GM20000 (cell line): ENCODE measurements around the gene FBXW4.

ENCODE experiments used
- DNase-seq: peaks from one replicate; pipeline ENCODE4 v3.0.0; 2012; ENCODE audit warnings: low spot score
- TF ChIP-seq, protein P1 (sequence below): IDR thresholded peaks from 2 replicates; pipeline ENCODE4 v1.5.1; 2012; ENCODE audit warnings: mild to moderate bottlenecking, control low read depth; ENCODE audit errors: extremely low read depth, missing control alignments

Gene FBXW4

DNA sequence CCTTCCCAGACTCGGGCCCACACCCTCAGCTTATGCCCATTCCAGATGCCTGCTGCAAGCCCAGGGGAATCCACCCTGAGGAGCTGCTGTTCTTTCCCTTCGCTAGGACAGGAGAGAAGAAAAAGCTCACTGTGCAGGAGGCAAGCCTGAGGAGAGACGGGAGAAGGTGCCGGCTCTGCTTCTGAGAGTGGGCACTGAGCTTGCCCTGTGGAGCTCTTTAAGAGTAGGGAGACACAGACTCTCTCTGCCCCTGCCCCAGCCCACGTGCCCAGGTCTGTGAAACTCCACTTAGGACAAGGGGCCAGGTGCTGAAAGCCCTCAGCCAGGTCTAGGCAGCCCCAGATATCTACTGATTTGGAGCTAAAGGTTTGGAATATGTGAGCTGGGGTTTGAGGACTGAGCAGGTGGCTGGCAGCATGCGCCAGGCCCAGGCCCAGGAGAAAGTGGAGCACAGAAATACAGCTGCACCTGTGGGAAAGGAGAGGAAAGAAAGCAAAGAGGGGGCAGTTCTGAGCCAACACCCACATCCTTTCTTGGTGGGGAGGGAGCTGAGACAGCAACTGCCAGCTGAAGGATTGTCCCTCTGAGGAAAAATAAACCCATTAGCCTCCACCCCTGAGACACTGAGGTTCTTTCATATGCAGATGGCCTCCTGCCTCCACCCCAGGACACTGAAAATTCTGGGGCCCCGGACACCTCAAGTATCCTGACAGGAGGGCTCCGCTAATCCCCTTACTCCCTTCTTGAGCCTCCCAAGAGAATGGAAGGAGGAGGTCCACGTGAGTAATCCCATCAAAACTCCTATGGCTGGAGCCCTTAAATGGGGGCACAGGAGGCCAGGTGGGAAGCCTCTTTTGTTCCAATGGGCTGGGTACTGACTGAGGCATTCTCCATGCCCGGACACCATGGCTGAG lies 114.2 kb downstream of the FBXW4 start:
- TF ChIP-seq, protein P1, sequence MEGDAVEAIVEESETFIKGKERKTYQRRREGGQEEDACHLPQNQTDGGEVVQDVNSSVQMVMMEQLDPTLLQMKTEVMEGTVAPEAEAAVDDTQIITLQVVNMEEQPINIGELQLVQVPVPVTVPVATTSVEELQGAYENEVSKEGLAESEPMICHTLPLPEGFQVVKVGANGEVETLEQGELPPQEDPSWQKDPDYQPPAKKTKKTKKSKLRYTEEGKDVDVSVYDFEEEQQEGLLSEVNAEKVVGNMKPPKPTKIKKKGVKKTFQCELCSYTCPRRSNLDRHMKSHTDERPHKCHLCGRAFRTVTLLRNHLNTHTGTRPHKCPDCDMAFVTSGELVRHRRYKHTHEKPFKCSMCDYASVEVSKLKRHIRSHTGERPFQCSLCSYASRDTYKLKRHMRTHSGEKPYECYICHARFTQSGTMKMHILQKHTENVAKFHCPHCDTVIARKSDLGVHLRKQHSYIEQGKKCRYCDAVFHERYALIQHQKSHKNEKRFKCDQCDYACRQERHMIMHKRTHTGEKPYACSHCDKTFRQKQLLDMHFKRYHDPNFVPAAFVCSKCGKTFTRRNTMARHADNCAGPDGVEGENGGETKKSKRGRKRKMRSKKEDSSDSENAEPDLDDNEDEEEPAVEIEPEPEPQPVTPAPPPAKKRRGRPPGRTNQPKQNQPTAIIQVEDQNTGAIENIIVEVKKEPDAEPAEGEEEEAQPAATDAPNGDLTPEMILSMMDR, result no peak

DNA sequence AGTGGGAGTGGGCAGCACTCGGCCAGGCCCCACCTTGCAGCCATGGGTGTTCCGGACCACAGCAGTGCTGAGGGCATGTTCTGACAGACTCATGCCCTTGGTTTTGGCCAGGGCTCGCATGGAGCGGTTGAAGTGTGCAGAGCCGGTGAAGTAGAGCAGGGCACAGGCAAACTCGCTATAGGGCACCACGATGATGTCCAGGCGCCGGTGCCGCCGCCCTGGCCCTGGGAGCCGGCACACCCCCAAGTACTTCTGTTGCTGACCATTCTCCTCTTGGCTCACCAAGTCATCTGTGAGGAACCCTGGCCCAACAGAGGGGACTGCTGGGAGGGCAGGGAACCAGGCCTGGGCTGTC lies 115.5 kb downstream of the FBXW4 start:
- no peak for DNase-seq

More for the DNA sequence above, 114.2 kb downstream of the FBXW4 start:
- no peak for DNase-seq

DNA sequence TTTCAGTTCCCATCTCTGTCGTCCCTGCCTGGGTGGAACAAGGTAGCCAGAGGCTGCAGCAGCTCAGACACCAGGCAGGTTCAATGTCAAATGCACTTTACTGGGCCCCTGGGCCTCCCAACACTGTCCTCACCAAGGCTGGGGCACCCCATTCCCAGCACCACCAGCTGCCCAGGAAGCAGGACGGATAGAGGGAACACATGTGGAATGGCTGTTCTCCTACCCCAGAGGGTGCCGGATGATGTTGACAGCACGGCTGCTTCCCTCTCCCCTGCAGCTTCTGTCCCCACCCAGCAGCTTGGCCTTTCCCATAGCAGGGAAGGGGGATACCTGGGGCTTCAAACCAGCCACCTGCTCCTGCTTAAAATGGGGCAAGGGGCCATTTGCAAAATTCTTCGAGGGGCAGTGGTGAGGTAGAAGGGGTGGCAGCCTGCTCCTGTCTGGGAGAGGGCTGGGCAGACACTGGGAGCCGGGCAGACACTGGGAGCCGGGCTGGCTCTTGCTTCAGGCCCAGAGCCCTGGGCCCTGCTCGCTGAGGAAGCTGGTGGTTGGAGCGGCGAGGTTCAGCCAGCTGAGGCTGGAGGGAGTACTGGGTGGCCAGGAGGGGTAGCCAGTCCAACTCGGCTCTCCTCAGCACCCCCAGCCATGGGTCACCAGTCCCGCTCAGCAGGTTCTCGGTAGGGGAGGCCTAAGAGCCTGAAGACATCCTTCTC lies 116.0 kb downstream of the FBXW4 start:
- no peak for DNase-seq
- TF ChIP-seq, protein P1, result no peak

More for the DNA sequence above, 115.5 kb downstream of the FBXW4 start:
- TF ChIP-seq, protein P1, result no peak

DNA sequence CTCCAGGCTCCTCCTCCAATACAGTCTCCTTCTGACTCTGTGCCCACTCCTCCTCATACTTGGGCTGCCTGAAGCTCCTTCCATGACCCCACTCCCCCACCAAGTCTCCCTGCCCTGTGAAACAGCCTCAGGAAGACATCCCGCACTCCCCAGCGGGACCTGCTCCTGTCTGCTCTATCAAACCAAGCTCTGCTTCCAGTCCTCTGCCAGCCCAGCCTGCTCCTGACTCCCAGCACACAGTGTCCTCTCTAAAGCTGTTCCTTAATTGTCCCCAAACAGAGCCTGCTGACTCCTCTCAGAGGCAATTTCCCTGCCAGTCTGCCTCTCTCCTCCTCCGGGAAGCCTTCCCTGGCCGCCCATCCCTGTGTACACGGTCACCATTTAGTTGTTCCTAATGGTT lies 116.8 kb downstream of the FBXW4 start:
- DNase-seq, result no peak
- TF ChIP-seq, protein P1, result no peak

DNA sequence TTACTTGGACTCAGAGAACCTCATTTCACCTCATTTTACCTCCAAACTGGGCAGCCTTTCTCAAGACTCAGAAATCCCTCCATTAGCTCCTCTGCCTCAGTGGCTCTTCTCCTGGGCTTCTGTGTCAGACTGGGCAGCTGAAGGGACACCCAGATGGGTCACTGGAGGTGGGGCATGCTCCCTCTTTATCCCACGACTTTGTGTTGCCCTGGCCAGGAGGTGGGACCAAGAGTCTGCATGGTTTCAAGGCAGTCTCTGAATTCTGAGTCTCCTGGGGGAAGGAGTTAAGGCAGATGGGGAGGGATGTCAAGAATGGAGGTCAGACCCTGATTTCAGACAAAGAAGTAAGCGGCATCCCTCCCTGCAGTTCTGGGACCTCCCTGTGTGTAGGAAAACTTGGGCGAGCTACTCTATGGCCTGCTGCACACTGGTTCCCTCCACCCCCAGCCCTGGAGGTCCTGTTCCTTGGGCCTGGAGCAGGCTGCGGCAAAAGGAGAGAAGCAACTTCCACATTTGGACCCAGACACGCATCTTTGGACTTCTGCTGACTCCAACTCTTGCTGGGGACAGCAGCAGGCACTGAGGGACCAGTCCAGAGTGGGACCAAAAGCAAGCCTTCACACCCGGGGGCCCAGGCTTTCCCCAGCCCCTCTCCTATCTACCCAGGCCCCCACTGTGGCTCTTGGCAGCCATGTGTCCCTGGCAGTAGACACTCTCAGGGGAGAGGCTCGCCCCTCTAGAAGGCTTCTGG lies 117.7 kb downstream of the FBXW4 start:
- TF ChIP-seq, protein P1, result no peak

DNA sequence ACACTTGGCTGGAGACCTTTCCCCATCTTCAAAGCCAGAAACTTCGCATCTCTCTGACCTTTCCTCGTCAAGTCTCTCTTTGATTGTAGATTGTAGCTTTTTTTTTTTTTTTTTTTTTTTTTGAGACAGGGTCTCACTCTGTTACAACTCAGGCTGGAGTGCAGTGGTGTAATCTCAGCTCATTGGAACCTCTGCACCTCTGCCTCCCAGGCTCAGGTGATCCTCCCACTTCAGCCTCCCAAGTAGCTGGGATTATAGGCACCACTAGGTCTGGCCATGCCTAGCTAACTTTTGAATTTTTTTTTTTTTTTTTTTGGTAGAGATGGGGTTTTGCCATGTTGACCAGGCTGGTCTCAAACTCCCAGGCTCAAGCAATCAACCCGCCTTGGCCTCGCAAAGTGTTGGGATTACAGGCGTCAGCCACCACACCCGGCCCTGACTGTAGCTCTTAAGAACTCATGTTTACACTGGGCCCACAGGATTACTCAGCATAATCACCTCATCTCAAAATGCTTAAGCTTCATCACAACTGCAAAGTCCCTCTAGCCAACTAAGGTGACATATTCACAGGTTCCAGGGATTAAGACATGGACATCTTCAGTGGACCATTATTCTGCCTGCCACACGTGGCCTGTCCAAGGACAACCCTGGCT lies 118.6 kb downstream of the FBXW4 start:
- TF ChIP-seq, protein P1, result no peak
- no peak for DNase-seq

More for the DNA sequence above, 117.7 kb downstream of the FBXW4 start:
- no peak for DNase-seq
